Testis (tissue), 3 donors: Measurements from ENCODE around the gene ANO10. TPM values are rescaled to one million over a fixed set of nuclear protein-coding genes. Genes with fewer than 3 reads are reported as not detected.
"Not testable (repeated sequence)": the region's sequence is repeated elsewhere in the genome, so short reads cannot be mapped to it uniquely, and the experiment has no call there.

Experiments
- DNase-seq: peaks from one replicate; pipeline ENCODE4 v3.0.0-alpha.2; 2019
- H3K27ac ChIP-seq, 2 donors: fragments of 200-600 bp; sonication (generic); one replicate each; pipeline ENCODE4 v1.5.1; 2019
- H3K27me3 ChIP-seq: fragments of 200-600 bp; sonication (generic); one replicate; pipeline ENCODE4 v1.5.1; 2019
- H3K36me3 ChIP-seq: fragments of 200-600 bp; sonication (generic); one replicate; pipeline ENCODE4 v1.5.1; 2017; ENCODE audit warnings: low read depth; ENCODE audit errors: missing control alignments
- H3K4me1 ChIP-seq: fragments of 200-600 bp; sonication (generic); one replicate; pipeline ENCODE4 v1.5.1; 2019
- H3K4me3 ChIP-seq, 2 donors: fragments of 200-600 bp; sonication (generic); one replicate each; pipeline ENCODE4 v1.5.1; 2017 to 2019
- H3K9me3 ChIP-seq: fragments of 200-600 bp; sonication (generic); one replicate; pipeline ENCODE4 v1.5.1; 2017
- POLR2A ChIP-seq: fragments of 450-650 bp; IDR thresholded peaks from one replicate; pipeline ENCODE4 v1.6.1; 2017; ENCODE audit warnings: antibody characterized with exemption, mild to moderate bottlenecking, moderate library complexity
- WGBS, 2 donors: methylation state at CpG; one replicate each; pipeline ENCODE4 v1.1.5; 2018; 5-methylcytosine and 5-hydroxymethylcytosine counted together
- intact Hi-C: fragments of 100-400 bp; cut with DNase I; formaldehyde crosslinking; loops from one replicate; pipeline ENCODE4 v1.15.1; 2023; ENCODE audit warnings: low total_unique reads
- polyA plus RNA-seq: library from polyadenylated mRNA; stranded (reverse); fragments of 350-450 nt; fragmentation: Illumina TruSeq; extraction: RNeasy Lipid Tissue Mini Kit (QIAGEN cat#74804); gene quantifications from one replicate; pipeline ENCODE4 v1.2.3, GENCODE V29; 2014; ENCODE audit warnings: low read depth, low replicate concordance; ENCODE audit not compliant: insufficient read depth
- total RNA-seq, 2 donors: library from RNA; depleted of rRNA; stranded (reverse); fragments of >200 nt; gene quantifications; one replicate each; pipeline ENCODE4 v1.2.3, GENCODE V29; 2016
- TF ChIP-seq, protein P1 (sequence below), 3 experiments: fragments of 450-650 bp in 2 of 3; fragments of 200-600 bp in 1 of 3; sonication (generic) in 1 of 3; IDR thresholded peaks; one replicate each; pipeline ENCODE4 v1.5.1; 2016 to 2019; ENCODE audit warnings: antibody characterized with exemption in 3 of 3, mild to moderate bottlenecking in 2 of 3, moderate library complexity in 1 of 3

The ANO10 gene
- total and polyA plus RNA-seq, 3 donors from 2014 or later, result 19.9 to 26.3 (median 25.0) TPM

DNA sequence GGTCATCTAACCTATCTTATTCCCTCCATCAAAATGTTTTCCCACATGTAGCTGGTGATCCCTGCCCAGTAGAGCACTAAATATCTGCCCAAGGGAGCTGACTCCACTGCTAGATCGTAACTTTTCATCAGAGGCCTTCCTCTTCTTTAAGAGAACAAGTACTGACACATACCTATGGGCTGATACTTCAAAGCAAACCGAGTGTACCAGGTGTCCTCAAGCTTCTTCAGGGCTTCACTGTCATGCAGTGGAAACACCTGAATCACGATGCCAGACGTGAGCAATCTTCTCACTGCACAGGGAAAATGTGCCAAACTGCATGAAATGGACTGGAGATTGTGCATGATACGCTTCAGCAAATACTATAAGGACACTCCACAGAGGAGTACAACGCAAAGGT lies 41.6 kb downstream of the ANO10 start:
- Histone ChIP-seq H3K9me3 (no peaks in the 10 kb centered on the region), H3K4me1 (no peaks in the 10 kb centered on the region), H3K27ac (no peak overlapping the region), H3K36me3 (no peaks in the 10 kb centered on the region), H3K27me3 (no peaks in the 10 kb centered on the region), H3K4me3 (no peak overlapping the region)
- DNase-seq, result no peak
- 97 to 98% methylated on average over 6 of the region's 6 CpGs for WGBS, 2 donors
- TF ChIP-seq POLR2A, result no peak
- TF ChIP-seq, protein P1, sequence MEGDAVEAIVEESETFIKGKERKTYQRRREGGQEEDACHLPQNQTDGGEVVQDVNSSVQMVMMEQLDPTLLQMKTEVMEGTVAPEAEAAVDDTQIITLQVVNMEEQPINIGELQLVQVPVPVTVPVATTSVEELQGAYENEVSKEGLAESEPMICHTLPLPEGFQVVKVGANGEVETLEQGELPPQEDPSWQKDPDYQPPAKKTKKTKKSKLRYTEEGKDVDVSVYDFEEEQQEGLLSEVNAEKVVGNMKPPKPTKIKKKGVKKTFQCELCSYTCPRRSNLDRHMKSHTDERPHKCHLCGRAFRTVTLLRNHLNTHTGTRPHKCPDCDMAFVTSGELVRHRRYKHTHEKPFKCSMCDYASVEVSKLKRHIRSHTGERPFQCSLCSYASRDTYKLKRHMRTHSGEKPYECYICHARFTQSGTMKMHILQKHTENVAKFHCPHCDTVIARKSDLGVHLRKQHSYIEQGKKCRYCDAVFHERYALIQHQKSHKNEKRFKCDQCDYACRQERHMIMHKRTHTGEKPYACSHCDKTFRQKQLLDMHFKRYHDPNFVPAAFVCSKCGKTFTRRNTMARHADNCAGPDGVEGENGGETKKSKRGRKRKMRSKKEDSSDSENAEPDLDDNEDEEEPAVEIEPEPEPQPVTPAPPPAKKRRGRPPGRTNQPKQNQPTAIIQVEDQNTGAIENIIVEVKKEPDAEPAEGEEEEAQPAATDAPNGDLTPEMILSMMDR (IDR thresholded peaks at IDR 0.05), result no peak
- intact Hi-C loops, result no loop called here

DNA sequence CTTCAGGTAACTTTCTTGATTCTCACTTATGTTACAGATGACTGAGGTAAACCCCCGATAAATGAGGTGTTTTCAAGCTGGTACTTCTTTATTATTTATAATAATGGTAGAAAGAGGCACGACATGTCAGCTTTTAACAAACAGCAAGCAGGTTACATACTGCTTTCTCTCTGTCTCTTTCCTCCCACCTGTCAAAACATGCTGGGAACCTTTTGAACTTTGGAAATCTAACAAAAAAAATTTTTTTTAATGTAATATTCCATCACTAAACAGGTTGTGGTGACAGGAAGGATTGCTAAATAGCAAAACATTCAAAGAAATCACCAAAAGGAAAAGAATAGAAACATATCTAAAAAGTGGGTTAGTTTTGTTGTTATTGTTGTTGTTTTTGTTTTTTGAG lies 48.2 kb downstream of the ANO10 start:
- intact Hi-C loops, result no loop called here

DNA sequence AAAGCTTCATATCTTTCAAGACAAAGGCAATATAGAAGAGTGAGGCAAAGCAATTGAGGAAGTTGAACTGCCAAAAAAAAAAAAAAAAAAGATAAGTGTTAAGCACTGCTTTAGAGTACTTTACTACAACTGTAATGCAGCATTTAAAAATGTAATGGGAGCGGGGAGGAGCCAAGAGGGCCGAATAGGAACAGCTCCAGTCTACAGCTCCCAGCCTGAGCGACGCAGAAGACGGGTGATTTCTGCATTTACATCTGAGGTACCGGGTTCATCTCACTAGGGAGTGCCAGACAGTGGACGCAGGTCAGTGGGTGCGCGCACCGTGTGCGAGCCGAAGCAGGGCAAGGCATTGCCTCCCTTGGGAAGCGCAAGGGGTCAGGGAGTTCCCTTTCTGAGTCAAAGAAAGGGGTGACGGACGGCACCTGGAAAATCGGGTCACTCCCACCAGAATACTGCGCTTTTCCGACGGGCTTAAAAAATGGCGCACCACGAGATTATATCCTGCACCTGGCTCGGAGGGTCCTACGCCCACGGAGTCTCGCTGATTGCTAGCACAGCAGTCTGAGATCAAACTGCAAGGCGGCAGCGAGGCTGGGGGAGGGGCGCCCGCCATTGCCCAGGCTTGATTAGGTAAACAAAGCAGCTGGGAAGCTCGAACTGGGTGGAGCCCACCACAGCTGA lies 56.0 kb downstream of the ANO10 start:
- H3K9me3 ChIP-seq, H3K4me1 ChIP-seq, intact Hi-C loops, H3K36me3 ChIP-seq, H3K27ac ChIP-seq, DNase-seq, H3K27me3 ChIP-seq, H3K4me3 ChIP-seq: not testable (repeated sequence)
- WGBS, 2 donors, result 83 to 86% methylated on average over 24 of the region's 30 CpGs

More for the DNA sequence above, 48.2 kb downstream of the ANO10 start:
- Histone ChIP-seq H3K27me3 (no peaks in the 10 kb centered on the region), H3K36me3 (no peaks in the 10 kb centered on the region), H3K4me1 (no peaks in the 10 kb centered on the region), H3K9me3 (no peaks in the 10 kb centered on the region), H3K4me3 (no peak overlapping the region), H3K27ac (no peak overlapping the region)
- TF ChIP-seq, protein P1 (IDR thresholded peaks at IDR 0.05), result no peak
- TF ChIP-seq POLR2A, result no peak
- DNase-seq, result no peak
- WGBS, 2 donors, result 89 to 93% methylated on average over 2 of the region's 2 CpGs

DNA sequence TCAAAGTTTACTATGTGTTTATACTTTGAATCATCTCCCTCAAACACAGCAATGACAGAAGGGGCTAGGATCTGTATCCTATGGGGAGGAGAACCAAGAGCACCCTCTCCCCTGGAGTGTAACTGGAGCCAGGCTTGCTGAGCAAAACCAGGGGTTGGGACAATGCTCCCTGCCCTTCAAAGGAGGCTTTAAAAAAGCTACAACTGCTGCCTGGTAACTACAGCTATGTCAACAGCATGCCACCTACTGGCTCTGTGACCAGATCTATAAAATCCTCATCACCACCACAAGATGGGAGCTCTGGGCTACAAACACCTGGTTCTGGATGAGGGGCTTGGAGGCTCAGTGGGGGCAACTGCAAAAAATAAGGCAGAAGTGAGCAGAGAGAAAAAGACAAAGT lies 61.9 kb downstream of the ANO10 start:
- H3K9me3 ChIP-seq, result no peaks in the 10 kb centered on the region
- no peaks in the 10 kb centered on the region for H3K27me3 ChIP-seq
- H3K36me3 ChIP-seq, result no peaks in the 10 kb centered on the region
- TF ChIP-seq POLR2A, result no peak
- TF ChIP-seq, protein P1 (IDR thresholded peaks at IDR 0.05), result no peak
- DNase-seq, result no peak
- H3K4me3 ChIP-seq, result no peak overlapping the region
- H3K27ac ChIP-seq, result no peak overlapping the region
- intact Hi-C loops, result no loop called here
- no peaks in the 10 kb centered on the region for H3K4me1 ChIP-seq

DNA sequence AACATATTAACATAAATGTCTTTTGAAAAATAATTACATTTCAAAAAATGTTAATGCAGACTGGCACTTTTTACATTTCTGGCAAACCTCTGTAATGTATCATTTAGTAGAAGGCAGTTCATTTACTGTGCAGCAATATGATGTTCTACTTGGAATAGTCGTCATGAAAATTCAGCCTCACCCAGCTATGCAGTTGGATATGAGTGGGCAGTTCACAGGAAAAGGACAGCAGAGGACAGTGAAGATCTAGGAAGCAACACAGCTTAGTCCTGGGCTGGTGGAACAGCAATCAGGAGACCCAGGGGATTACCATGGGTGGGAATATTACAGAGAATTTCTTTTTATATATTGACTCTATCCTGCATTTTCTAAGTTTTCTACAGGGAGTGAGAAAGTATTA lies 63.6 kb downstream of the ANO10 start:
- Histone ChIP-seq H3K4me3 (no peak overlapping the region), H3K9me3 (no peaks in the 10 kb centered on the region), H3K4me1 (no peaks in the 10 kb centered on the region), H3K27ac (no peak overlapping the region), H3K27me3 (no peaks in the 10 kb centered on the region), H3K36me3 (no peaks in the 10 kb centered on the region)
- DNase-seq, result no peak
- TF ChIP-seq, protein P1 (IDR thresholded peaks at IDR 0.05), result no peak
- TF ChIP-seq POLR2A, result no peak
- WGBS, 2 donors, result 89 to 90% methylated on average over 1 of the region's 1 CpG
- intact Hi-C loops, result no loop called here
